RWPE2 (cell line): ENCODE data around the gene WDR26.
A peak's percentile ranks its signal among the peaks of the same experiment; 100 is the strongest.
"Not testable (repeated sequence)": the region's sequence is repeated elsewhere in the genome, so short reads cannot be mapped to it uniquely, and the experiment has no call there.

ENCODE experiments used
- ATAC-seq: fragments of 200-7000 bp; cut with Tn5 transposase; 3 replicates; pipeline ENCODE4 v1.9.1; 2021; ENCODE audit warnings: low read depth
- DNase-seq: peaks from one replicate; pipeline ENCODE4 v3.0.0-alpha.2; 2020; ENCODE audit warnings: low spot score
- H3K27ac ChIP-seq: fragments of 450-650 bp; 2 replicates; pipeline ENCODE4 v1.5.1; 2017; ENCODE audit warnings: mild to moderate bottlenecking; ENCODE audit not compliant: poor library complexity, severe bottlenecking
- H3K27me3 ChIP-seq: fragments of 250-450 bp; sonication (Bioruptor Pico); 2 replicates; pipeline ENCODE4 v1.5.1; 2021; ENCODE audit warnings: mild to moderate bottlenecking, moderate library complexity; ENCODE audit not compliant: insufficient read depth, poor library complexity, severe bottlenecking
- H3K36me3 ChIP-seq: fragments of 250-450 bp; sonication (Bioruptor Pico); 2 replicates; pipeline ENCODE4 v1.5.1; 2020; ENCODE audit warnings: low read depth, mild to moderate bottlenecking, moderate library complexity
- H3K4me1 ChIP-seq: fragments of 250-450 bp; sonication (Bioruptor Pico); 2 replicates; pipeline ENCODE4 v1.5.1; 2021; ENCODE audit warnings: mild to moderate bottlenecking, moderate library complexity; ENCODE audit not compliant: insufficient read depth, poor library complexity, severe bottlenecking
- H3K4me3 ChIP-seq: fragments of 250-450 bp; sonication (Bioruptor Pico); 2 replicates; pipeline ENCODE4 v1.5.1; 2021; ENCODE audit warnings: mild to moderate bottlenecking, moderate library complexity; ENCODE audit not compliant: severe bottlenecking
- H3K9me3 ChIP-seq: fragments of 250-450 bp; sonication (Bioruptor Pico); 2 replicates; pipeline ENCODE4 v1.5.1; 2021; ENCODE audit warnings: mild to moderate bottlenecking, moderate library complexity; ENCODE audit not compliant: severe bottlenecking
- TF ChIP-seq, protein P1 (sequence below): fragments of 450-650 bp; IDR thresholded peaks from one replicate; pipeline ENCODE4 v1.5.1; 2017; ENCODE audit warnings: mild to moderate bottlenecking, moderate library complexity; ENCODE audit not compliant: poor library complexity, severe bottlenecking

Gene WDR26

DNA sequence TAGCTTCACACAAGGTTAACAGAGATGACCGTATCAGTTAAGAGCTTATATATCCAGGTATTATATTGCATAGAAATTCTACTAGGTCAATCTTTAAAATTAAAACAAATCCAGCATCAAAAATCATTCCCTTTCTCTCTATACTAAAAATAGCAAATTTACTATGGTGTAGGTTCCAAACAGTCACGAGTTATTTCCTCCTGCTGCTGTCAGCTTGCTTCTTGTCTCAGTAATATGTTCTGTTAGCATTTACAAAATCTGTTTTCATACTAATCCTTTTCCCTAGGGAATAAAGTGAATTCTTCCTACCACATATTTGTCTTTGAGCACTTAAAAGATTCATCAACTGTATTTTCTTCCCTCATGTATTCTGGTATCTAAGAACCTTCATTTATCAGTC lies 2.5 kb downstream of the WDR26 start:
- peaks cover 24% of the 10 kb centered on the region for H3K4me1 ChIP-seq
- H3K4me3 ChIP-seq = peak overlapping the region; percentile 57
- no peaks in the 10 kb centered on the region for H3K9me3 ChIP-seq
- DNase-seq (no peak), ATAC-seq (no peak)
- H3K27me3 ChIP-seq = no peaks in the 10 kb centered on the region
- peaks cover 38% of the 10 kb centered on the region for H3K36me3 ChIP-seq
- TF ChIP-seq, protein P1, sequence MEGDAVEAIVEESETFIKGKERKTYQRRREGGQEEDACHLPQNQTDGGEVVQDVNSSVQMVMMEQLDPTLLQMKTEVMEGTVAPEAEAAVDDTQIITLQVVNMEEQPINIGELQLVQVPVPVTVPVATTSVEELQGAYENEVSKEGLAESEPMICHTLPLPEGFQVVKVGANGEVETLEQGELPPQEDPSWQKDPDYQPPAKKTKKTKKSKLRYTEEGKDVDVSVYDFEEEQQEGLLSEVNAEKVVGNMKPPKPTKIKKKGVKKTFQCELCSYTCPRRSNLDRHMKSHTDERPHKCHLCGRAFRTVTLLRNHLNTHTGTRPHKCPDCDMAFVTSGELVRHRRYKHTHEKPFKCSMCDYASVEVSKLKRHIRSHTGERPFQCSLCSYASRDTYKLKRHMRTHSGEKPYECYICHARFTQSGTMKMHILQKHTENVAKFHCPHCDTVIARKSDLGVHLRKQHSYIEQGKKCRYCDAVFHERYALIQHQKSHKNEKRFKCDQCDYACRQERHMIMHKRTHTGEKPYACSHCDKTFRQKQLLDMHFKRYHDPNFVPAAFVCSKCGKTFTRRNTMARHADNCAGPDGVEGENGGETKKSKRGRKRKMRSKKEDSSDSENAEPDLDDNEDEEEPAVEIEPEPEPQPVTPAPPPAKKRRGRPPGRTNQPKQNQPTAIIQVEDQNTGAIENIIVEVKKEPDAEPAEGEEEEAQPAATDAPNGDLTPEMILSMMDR = no peak
- peak overlapping the region; percentile 39 for H3K27ac ChIP-seq

DNA sequence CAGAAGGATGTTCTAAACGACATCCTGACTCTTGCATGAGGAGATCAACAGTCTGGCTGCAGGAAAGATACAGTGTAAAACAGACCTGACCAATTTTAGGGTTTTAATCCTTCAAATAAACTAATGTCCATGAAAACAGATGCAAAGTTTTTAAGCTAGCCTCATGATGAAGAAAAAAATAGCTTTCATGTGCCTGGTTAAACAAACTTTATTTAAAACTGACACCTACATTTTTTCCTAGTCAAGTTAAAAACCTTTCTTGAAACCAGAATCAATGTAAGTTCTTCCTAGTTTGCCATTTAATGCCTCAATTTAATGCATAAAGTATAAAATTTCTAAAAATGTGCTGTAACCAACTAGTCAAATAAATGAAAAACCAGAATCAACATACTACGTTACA lies 2.9 kb downstream of the WDR26 start:
- Histone ChIP-seq H3K9me3 (no peaks in the 10 kb centered on the region), H3K36me3 (peaks cover 39% of the 10 kb centered on the region), H3K4me3 (no peak overlapping the region), H3K27me3 (no peaks in the 10 kb centered on the region), H3K27ac (peak overlapping the region; percentile 39), H3K4me1 (peaks cover 24% of the 10 kb centered on the region)
- no peak for ATAC-seq
- TF ChIP-seq, protein P1 = no peak
- no peak for DNase-seq

DNA sequence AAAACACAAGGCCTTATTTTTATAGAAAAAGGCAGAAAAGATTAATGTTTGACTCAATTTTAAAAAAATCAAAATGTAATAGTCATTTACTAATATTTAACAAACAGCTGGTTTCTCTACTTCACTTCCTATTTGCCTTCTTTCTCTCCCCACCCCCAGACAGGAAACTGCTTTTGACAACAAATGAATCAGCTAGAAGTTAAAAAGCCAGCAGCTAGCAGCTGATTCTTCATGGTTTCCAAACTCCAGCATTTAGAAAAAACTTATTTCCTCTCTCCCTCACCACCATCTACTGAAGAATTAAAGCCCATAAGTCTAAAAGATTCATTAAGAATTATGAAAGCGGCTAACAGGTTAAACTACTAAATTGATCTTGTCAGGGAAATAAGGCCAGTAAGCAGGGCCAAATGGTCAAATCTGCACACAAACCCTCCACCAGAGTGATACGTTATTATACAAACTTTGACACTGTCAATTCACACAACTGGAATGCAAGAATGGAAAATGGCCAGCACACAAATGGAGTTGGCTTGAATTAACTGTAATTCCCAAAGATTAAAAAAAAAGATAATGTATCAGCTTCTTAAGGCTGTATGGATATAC lies 4.0 kb downstream of the WDR26 start:
- peaks cover 47% of the 10 kb centered on the region for H3K36me3 ChIP-seq
- H3K4me3 ChIP-seq = no peak overlapping the region
- no peak for DNase-seq
- peaks cover 24% of the 10 kb centered on the region for H3K4me1 ChIP-seq
- no peaks in the 10 kb centered on the region for H3K27me3 ChIP-seq
- TF ChIP-seq, protein P1 = no peak
- H3K9me3 ChIP-seq = no peaks in the 10 kb centered on the region
- peak overlapping the region; percentile 39 for H3K27ac ChIP-seq
- no peak for ATAC-seq

DNA sequence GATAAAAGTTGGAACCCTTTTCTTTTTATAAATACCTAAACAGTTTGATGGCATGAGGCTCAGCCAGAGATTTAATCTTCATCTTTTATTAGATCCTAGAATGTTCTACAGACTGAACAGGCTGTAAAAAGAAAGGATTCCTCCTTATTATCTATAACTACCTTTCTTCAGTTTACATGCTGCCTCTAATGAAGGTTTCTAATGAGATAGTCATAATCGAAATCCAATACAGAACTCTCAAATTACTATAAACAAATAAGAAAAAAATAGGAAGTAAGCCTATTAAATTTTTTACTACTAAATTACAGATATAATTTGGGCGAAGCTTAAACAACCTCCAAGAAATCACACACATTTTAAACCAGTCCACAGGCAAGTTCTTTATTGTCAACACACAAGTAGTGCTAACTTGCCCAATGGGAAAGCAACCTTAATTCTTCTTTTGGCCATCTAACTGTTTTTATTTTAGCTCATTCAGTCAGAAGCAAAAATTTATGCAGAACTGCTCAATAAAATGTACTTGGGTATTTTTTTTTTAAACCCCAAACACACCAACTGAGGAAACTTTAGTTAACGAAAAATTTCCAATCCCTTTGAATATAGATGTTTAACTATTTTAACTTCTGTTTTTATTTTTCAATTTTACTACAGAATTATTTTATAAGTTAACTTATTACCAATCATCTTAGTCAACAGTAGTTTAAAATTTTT lies 4.8 kb downstream of the WDR26 start:
- H3K4me1 ChIP-seq = peaks cover 24% of the 10 kb centered on the region
- peaks cover 50% of the 10 kb centered on the region for H3K36me3 ChIP-seq
- no peaks in the 10 kb centered on the region for H3K9me3 ChIP-seq
- ATAC-seq (no peak), DNase-seq (no peak)
- H3K27me3 ChIP-seq = no peaks in the 10 kb centered on the region
- peak overlapping the region; percentile 39 for H3K27ac ChIP-seq
- no peak overlapping the region for H3K4me3 ChIP-seq
- TF ChIP-seq, protein P1 = no peak

DNA sequence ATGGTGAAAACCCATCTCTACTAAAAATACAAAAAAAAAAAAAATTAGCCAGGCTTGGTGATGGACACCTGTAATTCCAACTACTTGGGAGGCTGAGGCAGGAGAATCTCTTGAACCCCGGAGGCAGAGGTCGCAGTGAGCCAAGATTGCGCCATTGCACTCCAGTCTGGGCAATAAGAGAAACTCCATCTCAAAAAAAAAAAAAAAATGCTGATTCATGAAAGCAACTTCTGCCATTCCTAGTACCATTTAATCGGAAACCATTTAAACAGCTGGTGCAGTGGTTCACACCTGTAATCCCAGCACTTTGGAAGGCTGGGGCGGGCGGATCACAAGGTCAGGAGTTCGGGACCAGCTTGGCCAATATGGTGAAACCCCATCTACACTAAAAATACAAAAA lies 5.9 kb downstream of the WDR26 start:
- H3K4me3 ChIP-seq, H3K27ac ChIP-seq, ATAC-seq, H3K9me3 ChIP-seq, DNase-seq, H3K27me3 ChIP-seq: not testable (repeated sequence)
- peaks cover 56% of the 10 kb centered on the region for H3K36me3 ChIP-seq
- peaks cover 24% of the 10 kb centered on the region for H3K4me1 ChIP-seq
